ENCODE results near the gene FIS1.

- TF ChIP-seq CTCF (IDR thresholded peaks at IDR 0.05; ENCODE audit: insufficient read depth, low read depth, low read length) (no peak), EZH2 (IDR thresholded peaks at IDR 0.05; ENCODE audit: insufficient read depth, low read length) (no peak)
These were observed 27.3 kb downstream of the FIS1 start, which contains the start of the genes PLOD3 and ZNHIT1 for GRCh38 chr7:101217388-101218235.

Measured in astrocyte (in vitro differentiated cells and primary cell).